ENCODE results near the gene CDC42EP2.
A peak's percentile ranks its signal among the peaks of the same experiment; 100 is the strongest.

Gene CDC42EP2

DNA sequence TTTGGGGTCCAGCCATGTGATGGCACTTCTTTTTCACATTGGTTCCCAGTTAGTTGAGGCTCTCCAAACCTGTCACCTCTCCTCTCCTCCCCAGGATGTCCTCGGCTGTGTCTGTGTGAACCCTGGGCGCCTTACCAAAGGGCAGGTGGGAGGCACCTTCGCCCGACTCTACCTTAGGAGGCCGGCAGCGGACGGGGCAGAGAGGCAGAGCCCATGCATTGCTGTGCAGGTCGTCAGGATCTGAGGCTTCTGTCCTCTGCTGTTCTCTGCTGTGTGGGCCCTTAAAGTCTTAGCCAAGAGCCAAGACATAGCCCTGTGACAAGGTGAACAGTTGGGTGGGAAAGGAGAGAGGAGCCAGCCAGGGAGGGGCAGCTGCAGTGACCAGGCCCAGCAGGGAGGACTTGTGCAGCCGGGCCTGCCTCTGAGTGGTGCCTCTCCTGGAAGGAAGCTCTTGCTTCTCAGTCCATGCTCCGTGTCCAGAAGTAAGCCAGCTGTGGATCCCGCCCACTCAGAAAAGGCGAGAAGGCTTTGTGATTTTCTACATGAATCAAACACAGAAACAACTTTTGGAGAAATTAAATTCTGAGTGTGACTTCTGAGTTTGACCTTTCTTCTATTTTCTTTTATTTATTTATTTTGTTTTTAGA, 17.5 kb upstream of the CDC42EP2 start:
- DNase-seq (ENCODE audit: low read depth in 2 of 3, low spot score in 1 of 3) = no peak

GRCh38 chr11:65298131-65298535, 16.5 kb upstream of the CDC42EP2 start:
- DNase-seq (ENCODE audit: low read depth in 2 of 3, low spot score in 1 of 3) = no peak

DNA sequence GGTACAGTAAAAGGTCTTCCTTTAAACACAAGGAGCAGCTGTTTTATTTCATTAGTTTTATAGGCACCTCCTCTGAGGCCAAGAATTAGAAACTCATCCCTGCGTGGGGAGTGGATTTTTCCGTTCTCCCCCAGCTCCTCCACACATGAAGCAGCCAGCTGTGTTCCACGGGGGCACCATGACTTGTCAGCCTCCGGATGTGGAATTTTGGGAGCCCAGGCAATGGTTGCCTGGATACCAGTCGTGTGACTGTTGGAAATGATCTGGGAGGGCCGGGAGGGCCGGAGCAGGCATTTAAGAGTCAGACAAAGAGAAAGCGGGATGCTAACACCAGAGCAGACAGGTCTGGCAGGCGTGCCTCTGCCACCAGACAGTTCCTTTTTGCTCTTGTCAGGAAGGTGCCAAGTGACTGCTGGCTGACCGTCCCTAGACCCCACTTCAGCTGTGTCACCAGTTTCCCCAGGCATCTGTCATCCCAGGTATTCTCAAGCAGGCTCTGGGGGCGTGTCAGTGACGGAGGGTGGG, 15.9 kb upstream of the CDC42EP2 start:
- no peak for DNase-seq (ENCODE audit: low read depth in 2 of 3, low spot score in 1 of 3)

DNA sequence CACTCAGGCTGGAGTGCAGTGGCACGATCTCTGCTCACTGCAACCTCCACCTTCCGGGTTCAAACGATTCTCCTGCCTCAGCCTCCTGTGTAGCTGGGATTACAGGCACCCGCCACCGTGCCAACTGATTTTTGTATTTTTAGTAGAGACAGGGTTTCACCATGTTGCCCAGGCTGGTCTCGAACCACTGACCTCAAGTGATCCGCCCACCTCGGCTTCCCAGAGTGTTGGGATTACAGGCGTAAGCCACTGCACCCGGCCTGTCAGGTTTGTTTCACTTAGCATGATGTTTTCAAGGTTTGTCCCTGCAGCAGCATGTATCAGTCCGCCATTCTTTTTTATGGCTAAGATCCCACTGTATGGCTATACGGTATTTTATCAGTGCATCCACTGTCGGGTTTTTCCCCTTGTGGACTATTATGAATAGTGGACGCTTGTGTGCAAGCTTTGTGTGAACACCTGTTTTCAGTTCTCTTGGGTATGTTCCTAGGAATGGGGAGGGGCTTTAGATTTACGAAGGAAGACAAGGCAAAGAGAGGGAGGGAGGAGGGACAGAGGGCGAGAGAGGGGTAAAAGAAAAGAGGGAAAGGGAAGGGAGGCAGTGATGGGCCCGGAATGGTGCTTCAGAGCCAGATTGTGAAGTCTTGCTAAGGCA, 13.9 kb upstream of the CDC42EP2 start:
- no peak for DNase-seq (ENCODE audit: low read depth in 2 of 3, low spot score in 1 of 3)

DNA sequence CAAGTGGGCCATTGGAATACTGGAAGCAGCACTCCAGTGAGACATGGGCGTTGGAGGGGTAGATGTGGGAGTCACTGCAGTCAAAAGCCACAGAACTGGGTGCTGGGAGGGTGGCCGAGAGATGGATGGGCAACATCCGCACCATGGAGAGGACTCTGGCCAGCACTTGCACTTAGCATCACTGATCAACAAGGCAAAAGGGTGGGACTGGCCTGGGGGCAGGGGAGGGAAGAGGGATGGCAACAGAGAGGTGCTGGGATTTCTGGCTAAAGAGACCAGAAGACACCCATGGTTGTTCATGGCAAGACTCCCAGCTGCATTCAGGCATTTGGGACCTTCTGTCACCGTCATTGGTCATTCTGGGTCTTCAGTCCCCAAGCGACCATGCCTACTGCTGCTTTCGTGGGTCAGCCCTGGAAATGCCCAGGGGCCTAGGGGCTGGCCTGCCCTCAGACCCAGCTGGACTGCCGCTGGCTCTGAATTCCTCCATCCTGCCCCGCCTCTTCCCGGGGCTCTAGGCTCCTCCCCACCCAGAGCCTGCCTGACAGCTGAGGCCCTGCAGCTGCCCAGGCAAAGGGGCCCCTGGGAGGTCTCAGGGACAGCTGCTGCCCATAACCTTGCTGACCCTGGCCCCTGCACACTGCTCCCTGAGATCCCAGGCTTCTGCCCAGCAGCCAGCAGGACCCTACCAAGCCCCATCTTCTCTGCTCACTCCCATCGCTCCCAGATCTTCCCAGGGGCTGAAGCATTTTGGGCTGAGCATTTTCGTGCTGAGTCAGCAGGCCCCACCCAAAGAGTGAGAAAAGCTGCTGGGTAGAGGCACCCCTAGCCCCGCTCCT, 13.0 kb upstream of the CDC42EP2 start:
- no peak for DNase-seq (ENCODE audit: low read depth in 2 of 3, low spot score in 1 of 3)

GRCh38 chr11:65303555-65303954, 11.1 kb upstream of the CDC42EP2 start:
- DNase-seq (ENCODE audit: low read depth in 2 of 3, low spot score in 1 of 3) = no peak

- no peak for DNase-seq (ENCODE audit: low read depth in 2 of 3, low spot score in 1 of 3)
Observed at GRCh38 chr11:65304110-65304509, 10.6 kb upstream of the CDC42EP2 start.

DNA sequence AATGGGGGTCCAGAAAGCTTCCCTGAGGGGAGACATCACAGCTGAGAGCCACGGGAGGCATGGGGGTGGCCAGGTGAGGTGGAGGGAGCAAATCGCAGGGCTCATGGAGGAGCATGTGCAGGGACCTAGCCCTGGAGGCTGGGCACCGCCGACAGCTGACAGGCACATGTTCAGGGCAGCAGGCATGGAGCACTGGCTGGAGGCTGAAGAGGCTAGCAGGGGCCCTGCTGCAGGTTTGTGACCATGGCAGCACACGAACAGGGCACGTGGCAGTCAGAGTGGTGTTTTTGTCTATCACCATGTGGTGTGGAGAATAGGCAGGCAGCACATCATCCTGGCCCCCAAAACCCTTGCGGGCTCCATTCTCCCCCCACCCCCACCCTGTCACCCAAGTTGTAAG, 10.1 kb upstream of the CDC42EP2 start:
- no peak for DNase-seq (ENCODE audit: low read depth in 2 of 3, low spot score in 1 of 3)

DNA sequence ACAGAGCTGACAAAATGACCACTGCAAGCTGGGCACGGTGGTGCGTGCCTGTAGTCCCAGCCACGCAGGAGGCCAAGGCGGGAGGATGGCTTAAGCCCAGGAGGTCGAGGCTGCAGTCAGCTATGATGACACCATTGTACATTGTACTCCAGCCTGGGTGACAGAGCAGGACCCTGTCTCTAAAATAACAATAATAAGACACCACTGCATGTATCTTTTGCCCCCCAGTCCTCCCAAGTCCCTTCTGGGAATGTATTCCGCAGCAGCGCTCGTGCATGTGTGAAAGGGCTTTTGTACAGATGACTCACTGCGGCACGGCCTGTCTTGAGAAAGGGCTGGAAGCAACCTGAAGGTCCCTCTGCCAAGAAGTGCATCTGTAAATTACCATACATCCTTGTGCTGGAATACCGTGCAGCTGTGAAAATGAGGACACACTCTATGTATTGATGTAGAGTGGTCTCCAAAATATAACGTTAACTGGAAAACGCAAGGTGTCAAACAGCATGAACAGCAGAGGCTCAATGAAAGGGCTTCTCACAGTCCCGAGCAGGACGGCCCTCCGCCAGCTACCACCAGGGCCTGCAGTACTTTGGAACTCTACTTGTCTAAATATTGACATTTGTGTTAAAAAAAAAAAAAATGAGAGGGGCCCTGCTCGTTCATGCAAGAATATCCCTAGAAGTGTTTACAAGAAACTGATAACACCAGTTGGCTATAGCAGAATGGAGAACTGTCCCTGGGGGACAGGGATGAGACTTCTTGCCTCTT, 9.0 kb upstream of the CDC42EP2 start:
- DNase-seq (ENCODE audit: low read depth in 2 of 3, low spot score in 1 of 3) = no peak

GRCh38 chr11:65307298-65308229, 7.1 kb upstream of the CDC42EP2 start:
- DNase-seq (ENCODE audit: low read depth in 2 of 3, low spot score in 1 of 3) = no peak

- DNase-seq (ENCODE audit: low read depth in 2 of 3, low spot score in 1 of 3) = no peak
Observed at GRCh38 chr11:65308281-65308891, 6.3 kb upstream of the CDC42EP2 start.

GRCh38 chr11:65309006-65309405, 5.7 kb upstream of the CDC42EP2 start:
- no peak for DNase-seq (ENCODE audit: low read depth in 2 of 3, low spot score in 1 of 3)

GRCh38 chr11:65310215-65310614, 4.5 kb upstream of the CDC42EP2 start:
- no peak for DNase-seq (ENCODE audit: low read depth in 2 of 3, low spot score in 1 of 3)

DNA sequence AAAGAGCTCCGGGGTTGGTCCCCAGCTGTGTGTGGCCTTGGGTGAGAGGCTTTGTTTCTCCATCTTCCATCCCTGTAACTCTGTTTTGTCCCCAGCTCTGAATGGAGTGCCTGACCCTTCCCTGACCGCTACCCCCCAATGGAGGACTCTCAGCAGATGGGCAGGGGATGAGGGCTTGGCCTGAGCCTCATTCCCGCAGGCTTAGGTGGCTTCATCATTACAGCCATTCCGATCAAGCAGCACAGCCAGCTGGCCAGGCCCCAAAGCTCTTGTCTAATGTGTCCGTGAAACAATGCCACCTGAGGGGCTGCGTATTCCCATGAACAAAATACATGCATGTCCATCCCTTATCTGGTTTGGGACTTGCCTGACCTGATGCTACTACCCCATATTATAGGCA, 3.9 kb upstream of the CDC42EP2 start:
- no peak for DNase-seq (ENCODE audit: low read depth in 2 of 3, low spot score in 1 of 3)

GRCh38 chr11:65311170-65311678, 3.4 kb upstream of the CDC42EP2 start:
- DNase-seq (ENCODE audit: low read depth in 2 of 3, low spot score in 1 of 3) = no peak

DNA sequence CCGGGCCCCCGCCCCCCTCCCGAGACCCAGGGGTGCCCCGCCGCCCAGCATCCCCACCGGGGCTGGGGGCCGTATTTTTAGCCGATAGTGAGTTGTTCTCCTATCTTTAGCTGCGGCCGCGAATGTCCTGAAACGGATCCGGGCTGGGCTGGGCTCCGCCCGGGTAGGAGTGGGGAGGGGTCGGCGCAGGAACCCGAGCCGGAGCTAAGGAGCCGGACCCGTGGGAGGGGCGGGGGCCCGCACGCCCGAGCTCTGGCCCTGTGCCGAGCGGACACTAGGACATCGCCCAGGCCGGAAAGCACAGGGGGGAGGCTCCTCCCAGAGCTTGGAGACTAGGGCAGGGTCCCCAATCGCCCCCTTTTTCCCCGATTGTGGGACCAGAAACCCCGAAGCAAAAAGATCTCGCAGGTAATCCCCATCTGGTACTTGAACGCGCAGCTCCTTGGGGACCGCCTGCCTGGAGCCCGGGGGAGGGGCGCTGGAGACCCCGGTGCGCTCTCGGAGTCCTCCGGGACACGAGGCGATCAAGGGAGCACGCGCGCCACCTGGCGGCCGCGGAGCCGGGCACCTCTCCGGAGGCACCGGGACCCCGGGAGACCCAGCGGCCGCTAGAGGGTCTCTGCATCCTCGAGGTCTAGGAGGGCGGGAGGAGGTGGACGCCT, 669 bp downstream of the CDC42EP2 start:
- peak; percentile 44 to 78 (median 71) for DNase-seq (ENCODE audit: low read depth in 2 of 3, low spot score in 1 of 3)

DNA sequence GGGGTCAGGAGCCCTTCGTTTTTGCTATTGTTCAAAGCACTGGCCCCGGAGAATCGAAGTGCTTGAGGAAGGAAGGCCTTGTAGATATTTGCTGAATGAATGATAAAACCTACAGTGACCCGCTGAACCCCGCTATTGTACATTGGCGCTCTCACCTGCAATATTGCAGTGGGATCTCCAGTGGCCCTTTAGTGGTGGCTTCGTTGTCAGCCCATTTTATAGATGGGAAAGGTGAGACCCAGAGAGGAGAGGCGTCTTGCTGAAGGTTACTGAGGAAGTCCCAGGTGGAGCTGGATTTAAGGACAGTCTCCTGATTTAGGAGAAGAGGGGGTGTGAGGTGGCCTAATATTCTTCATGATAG, 1.2 kb downstream of the CDC42EP2 start:
- DNase-seq (ENCODE audit: low read depth in 2 of 3, low spot score in 1 of 3) = no peak

DNA sequence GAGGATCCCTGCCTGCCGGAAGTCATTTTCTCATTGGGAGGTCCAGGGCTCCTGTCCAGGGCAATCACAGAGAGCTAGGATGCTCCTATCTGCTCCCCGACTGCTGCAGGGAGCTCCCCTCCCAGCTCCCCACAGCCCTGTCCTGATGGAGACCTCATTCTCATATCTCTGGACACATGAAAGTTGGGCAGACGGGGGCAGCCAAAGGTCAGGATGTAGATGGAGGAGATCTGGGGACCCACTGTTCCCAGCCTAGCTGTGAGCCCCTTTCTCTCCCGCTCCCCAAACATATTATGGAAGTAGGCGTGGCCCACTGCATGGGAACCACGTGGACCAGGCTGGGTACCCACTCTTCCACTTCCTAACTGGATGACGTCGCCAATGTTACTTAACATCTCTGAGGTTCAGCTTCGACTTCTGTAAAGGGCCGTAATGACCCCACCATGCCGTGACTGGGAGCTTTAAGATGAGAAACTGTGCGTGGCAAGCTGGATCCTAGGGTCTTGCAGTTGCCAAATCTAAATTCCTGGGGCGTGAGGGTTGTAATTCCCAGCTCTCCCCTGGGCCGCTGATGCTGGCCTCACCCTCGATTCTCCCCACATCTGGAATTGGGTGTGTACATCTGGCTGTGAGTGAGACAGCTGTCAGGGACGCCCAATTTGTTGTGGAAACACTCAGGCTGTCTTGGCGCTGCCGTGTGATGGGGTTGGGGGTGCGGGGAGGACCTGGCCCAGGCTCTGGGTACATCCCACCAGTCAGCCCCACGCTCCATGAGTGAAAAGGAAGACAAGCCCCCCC, 1.8 kb downstream of the CDC42EP2 start:
- no peak for DNase-seq (ENCODE audit: low read depth in 2 of 3, low spot score in 1 of 3)
